PC-9 (cell line): Measurements from ENCODE around the gene GALNT5. TPM values are rescaled to one million over a fixed set of nuclear protein-coding genes. Genes with fewer than 3 reads are reported as not detected.

Source experiments
- BruUV-seq: library from RNA; stranded (reverse); fragments of 400-500 nt; replicated peaks from 2 replicates; lab custom pipeline; 2021; lab: Mats Ljungman, UMichigan
- CTCF ChIA-PET: fragments of 300-600 bp; sonication (Branson Sonifier 250); formaldehyde crosslinking; loops from one replicate; lab custom pipeline; 2022; ENCODE audit warnings: antibody characterized with exemption; lab: Charles Lee
- POLR2A ChIA-PET: fragments of 300-600 bp; sonication (Branson Sonifier 250); formaldehyde crosslinking; loops from one replicate; lab custom pipeline; 2022; ENCODE audit warnings: antibody characterized with exemption; ENCODE audit not compliant: unreplicated experiment; lab: Charles Lee
- DNase-seq, 2 experiments: peaks; one replicate each; pipeline versions ENCODE4 v3.0.0 to v3.0.0-alpha.2; 2015 to 2022; ENCODE audit warnings: mixed read lengths in 1 of 2
- H2AFZ ChIP-seq: fragments of 200-600 bp; sonication (generic); 2 replicates; pipeline ENCODE4 v1.8.1; 2017; ENCODE audit warnings: antibody characterized with exemption
- H3F3A ChIP-seq: fragments of 200-600 bp; sonication (generic); 2 replicates; pipeline ENCODE4 v1.8.1; 2017; ENCODE audit warnings: antibody characterized with exemption, mild to moderate bottlenecking, low read depth; ENCODE audit not compliant: insufficient read depth
- H3K27ac ChIP-seq: fragments of 200-600 bp; sonication (generic); 2 replicates; pipeline ENCODE4 v1.6.1; 2016; ENCODE audit warnings: mixed run types
- H3K27me3 ChIP-seq: fragments of 200-600 bp; sonication (generic); 2 replicates; pipeline ENCODE4 v1.6.1; 2016; ENCODE audit warnings: low read depth, mixed run types; ENCODE audit not compliant: insufficient read depth
- H3K36me3 ChIP-seq: fragments of 200-600 bp; sonication (generic); 2 replicates; pipeline ENCODE4 v1.6.1; 2016; ENCODE audit warnings: low read depth, mixed run types
- H3K4me1 ChIP-seq: fragments of 200-600 bp; sonication (generic); replicated peaks from 2 replicates; pipeline ENCODE4 v1.6.1; 2016; ENCODE audit warnings: mixed run types; ENCODE audit not compliant: insufficient read depth
- H3K4me2 ChIP-seq: fragments of 200-600 bp; sonication (generic); 2 replicates; pipeline ENCODE4 v1.6.1; 2017; ENCODE audit warnings: mixed run types
- H3K4me3 ChIP-seq: fragments of 200-600 bp; sonication (generic); 2 replicates; pipeline ENCODE4 v1.6.1; 2016; ENCODE audit warnings: mixed run types
- H3K79me2 ChIP-seq: fragments of 200-600 bp; sonication (generic); 2 replicates; pipeline ENCODE4 v1.6.1; 2017; ENCODE audit warnings: low read depth, mixed run types
- H3K9me2 ChIP-seq: fragments of 200-600 bp; sonication (generic); 2 replicates; pipeline ENCODE4 v1.8.1; 2017; ENCODE audit warnings: mild to moderate bottlenecking; ENCODE audit not compliant: insufficient read depth
- H3K9me3 ChIP-seq: fragments of 200-600 bp; sonication (generic); 2 replicates; pipeline ENCODE4 v1.8.1; 2016; ENCODE audit warnings: low read depth; ENCODE audit not compliant: insufficient read depth
- H4K20me1 ChIP-seq: fragments of 200-600 bp; sonication (generic); 2 replicates; pipeline ENCODE4 v1.8.1; 2017; ENCODE audit not compliant: insufficient read depth
- EZH2 ChIP-seq: fragments of 200-600 bp; sonication (generic); IDR thresholded peaks from 2 replicates; pipeline ENCODE4 v1.8.0; 2017; ENCODE audit warnings: antibody characterized with exemption, low read depth
- intact Hi-C: fragments of 100-400 bp; cut with micrococcal nuclease; formaldehyde crosslinking; loops from one replicate; pipeline ENCODE4 v1.10.0; 2022; ENCODE audit not compliant: unreplicated experiment
- total RNA-seq: library from RNA; stranded (reverse); gene quantifications from 2 replicates; pipeline ENCODE4 v1.2.3, GENCODE V29; 2021
- TF ChIP-seq, protein P1 (sequence below): fragments of 200-600 bp; sonication (generic); conservative IDR thresholded peaks from 2 replicates; pipeline ENCODE4 v1.6.1; 2017; ENCODE audit warnings: mixed run types, antibody characterized with exemption, mild to moderate bottlenecking, moderate library complexity

The GALNT5 gene
- total RNA-seq, 1 experiment from 2014 or later, result 1.9 TPM

GRCh38 chr2:157228946-157229345 lies 28.6 kb upstream of the GALNT5 start:
- no peak overlapping the region for H3K4me2 ChIP-seq
- no peaks in the 10 kb centered on the region for H3K4me1 ChIP-seq
- ChIA-PET CTCF (no interaction called here), POLR2A (no interaction called here)
- H4K20me1 ChIP-seq, result no peaks in the 10 kb centered on the region
- no peak overlapping the region for H3K27ac ChIP-seq
- no TSS peak for BruUV-seq
- H3F3A ChIP-seq, result no peaks in the 10 kb centered on the region
- no peaks in the 10 kb centered on the region for H3K9me3 ChIP-seq
- H3K36me3 ChIP-seq, result no peaks in the 10 kb centered on the region
- no peaks in the 10 kb centered on the region for H3K9me2 ChIP-seq
- no peak overlapping the region for H2AFZ ChIP-seq
- intact Hi-C loops, result no loop called here
- no peak for DNase-seq
- no peak overlapping the region for H3K4me3 ChIP-seq
- H3K79me2 ChIP-seq, result no peaks in the 10 kb centered on the region
- H3K27me3 ChIP-seq, result no peaks in the 10 kb centered on the region
- TF ChIP-seq, protein P1, sequence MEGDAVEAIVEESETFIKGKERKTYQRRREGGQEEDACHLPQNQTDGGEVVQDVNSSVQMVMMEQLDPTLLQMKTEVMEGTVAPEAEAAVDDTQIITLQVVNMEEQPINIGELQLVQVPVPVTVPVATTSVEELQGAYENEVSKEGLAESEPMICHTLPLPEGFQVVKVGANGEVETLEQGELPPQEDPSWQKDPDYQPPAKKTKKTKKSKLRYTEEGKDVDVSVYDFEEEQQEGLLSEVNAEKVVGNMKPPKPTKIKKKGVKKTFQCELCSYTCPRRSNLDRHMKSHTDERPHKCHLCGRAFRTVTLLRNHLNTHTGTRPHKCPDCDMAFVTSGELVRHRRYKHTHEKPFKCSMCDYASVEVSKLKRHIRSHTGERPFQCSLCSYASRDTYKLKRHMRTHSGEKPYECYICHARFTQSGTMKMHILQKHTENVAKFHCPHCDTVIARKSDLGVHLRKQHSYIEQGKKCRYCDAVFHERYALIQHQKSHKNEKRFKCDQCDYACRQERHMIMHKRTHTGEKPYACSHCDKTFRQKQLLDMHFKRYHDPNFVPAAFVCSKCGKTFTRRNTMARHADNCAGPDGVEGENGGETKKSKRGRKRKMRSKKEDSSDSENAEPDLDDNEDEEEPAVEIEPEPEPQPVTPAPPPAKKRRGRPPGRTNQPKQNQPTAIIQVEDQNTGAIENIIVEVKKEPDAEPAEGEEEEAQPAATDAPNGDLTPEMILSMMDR, result no peak
- TF ChIP-seq EZH2, result no peak

DNA sequence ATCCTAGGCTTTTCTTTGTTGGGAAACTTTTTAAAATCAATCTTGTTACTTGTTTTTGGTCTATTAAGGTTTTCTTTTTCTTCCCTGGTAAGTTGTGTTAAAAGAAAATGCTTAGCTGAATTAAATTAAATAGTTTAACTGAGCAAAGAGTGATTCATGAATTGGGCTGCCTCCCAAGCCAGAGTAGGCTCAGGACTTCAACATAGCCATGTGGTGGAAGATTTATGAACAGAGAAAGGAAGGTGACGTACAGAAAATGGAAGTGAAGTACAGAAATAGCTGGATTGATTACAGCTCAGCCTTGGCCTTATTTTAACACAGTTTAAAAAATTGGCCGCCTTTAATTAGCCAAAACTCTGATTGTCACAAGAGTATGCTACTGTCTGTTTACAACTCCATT lies 27.9 kb upstream of the GALNT5 start:
- no peaks in the 10 kb centered on the region for H3F3A ChIP-seq
- no peaks in the 10 kb centered on the region for H3K9me3 ChIP-seq
- no peak for TF ChIP-seq EZH2
- TF ChIP-seq, protein P1, result no peak
- H3K4me1 ChIP-seq, result no peaks in the 10 kb centered on the region
- CTCF ChIA-PET, result no interaction called here
- no peak overlapping the region for H3K4me3 ChIP-seq
- H3K36me3 ChIP-seq, result no peaks in the 10 kb centered on the region
- POLR2A ChIA-PET, result no interaction called here
- H2AFZ ChIP-seq, result no peak overlapping the region
- no peak overlapping the region for H3K27ac ChIP-seq
- no peaks in the 10 kb centered on the region for H3K79me2 ChIP-seq
- no peak for DNase-seq
- H3K4me2 ChIP-seq, result no peak overlapping the region
- H3K9me2 ChIP-seq, result no peaks in the 10 kb centered on the region
- BruUV-seq, result no TSS peak
- intact Hi-C loops, result no loop called here
- H4K20me1 ChIP-seq, result no peaks in the 10 kb centered on the region
- no peaks in the 10 kb centered on the region for H3K27me3 ChIP-seq

DNA sequence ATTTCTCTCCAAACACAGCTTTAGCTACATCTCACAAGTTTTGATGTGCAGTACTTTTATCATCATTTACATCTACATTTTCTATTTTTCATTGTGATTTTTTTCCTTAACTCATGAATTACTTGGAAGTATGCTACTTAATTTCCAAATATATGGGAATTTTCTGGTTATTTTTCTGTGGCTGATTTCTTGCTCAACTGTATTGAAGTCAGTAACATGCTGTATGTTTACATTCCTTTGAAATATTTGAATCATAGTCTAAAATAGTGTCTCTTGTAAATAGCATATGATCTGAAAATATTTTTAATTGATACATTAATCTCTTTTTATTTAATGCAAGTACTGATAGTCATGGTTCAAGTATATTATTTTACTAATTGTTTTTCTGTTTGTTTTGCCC lies 26.0 kb upstream of the GALNT5 start:
- H3K4me3 ChIP-seq, result no peak overlapping the region
- intact Hi-C loops, result no loop called here
- H3K27me3 ChIP-seq, result no peaks in the 10 kb centered on the region
- no peaks in the 10 kb centered on the region for H3K9me2 ChIP-seq
- H3K9me3 ChIP-seq, result no peaks in the 10 kb centered on the region
- no peak overlapping the region for H3K27ac ChIP-seq
- no peaks in the 10 kb centered on the region for H3K79me2 ChIP-seq
- H3K4me2 ChIP-seq, result no peak overlapping the region
- H3K36me3 ChIP-seq, result no peaks in the 10 kb centered on the region
- H3K4me1 ChIP-seq, result no peaks in the 10 kb centered on the region
- POLR2A ChIA-PET, result no interaction called here
- DNase-seq, result no peak
- TF ChIP-seq, protein P1, result no peak
- no peak for TF ChIP-seq EZH2
- CTCF ChIA-PET, result interaction anchor here (0.7 kb wide), 1 partner anchor 654 kb away, joined by 4 read pairs; no protein-coding TSS in a partner anchor
- BruUV-seq, result no TSS peak
- H2AFZ ChIP-seq, result no peak overlapping the region
- H4K20me1 ChIP-seq, result no peaks in the 10 kb centered on the region
- no peaks in the 10 kb centered on the region for H3F3A ChIP-seq
